GM21529 (cell line): ENCODE measurements around the gene GGT7.
"Not testable (repeated sequence)": the region's sequence is repeated elsewhere in the genome, so short reads cannot be mapped to it uniquely, and the experiment has no call there.

ENCODE experiments used
- ATAC-seq: cut with Tn5 transposase; IDR thresholded peaks from one replicate; pipeline ENCODE4 v1.9.1; 2021; ENCODE audit not compliant: unreplicated experiment

Gene GGT7

DNA sequence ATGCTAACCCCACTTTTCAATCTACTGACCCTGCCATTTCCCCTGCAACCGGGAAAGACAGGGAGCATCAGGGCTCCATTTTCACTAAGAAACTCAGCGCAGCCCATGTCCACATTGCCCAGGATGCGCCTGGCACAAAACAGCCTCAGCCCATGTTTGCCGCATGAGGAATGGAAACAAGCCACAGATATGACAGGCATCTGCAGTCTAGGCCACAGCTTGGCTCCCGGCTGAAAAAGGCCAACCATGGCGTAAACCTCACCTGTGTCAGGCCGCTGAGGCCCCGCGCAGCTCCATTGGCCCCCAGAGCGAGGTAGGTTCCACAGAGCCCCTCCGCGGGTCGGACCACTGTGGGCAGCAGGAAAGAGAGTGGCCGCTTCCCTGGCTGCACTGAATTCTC is 21.7 kb downstream of the GGT7 start:
- ATAC-seq, result no peak

DNA sequence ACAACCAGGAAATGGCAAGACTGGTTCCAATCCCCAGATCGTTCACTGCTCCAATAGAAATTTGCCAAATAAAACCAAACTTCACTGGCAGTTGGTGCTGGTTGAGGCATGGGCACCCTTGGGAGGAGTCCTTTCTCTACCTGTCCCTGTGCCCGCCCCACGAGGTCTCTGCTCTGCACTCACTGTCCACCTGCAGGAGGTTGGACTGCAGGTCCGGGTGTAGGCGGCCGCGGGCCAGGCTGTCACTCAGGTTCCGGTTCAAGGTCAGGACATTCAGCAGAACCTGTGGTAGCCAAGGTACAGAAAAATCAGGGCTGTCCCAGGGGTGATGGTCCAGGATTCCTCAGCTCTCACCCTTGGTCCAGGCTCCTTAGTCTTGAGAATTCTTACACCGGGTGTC is 22.9 kb downstream of the GGT7 start:
- no peak for ATAC-seq

DNA sequence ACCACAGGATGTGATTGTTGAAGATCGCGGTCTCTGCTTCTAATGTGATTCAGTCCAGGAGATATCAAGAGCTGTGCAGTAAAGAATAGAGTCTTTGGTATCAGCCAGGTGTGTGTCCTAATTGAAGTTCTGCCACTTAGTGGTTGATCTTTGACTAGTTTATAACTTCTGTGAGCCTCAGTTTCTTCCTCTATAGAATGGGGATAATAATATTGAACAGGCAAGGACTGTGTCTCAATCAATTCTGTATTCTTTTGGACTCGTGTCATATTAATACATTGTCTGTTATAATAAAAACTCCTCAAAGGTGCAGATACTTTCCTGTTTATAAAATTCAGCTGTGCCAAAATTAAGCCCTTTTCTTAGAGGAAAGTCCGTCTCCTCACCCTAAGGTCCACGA is 24.1 kb downstream of the GGT7 start:
- ATAC-seq, result no peak

DNA sequence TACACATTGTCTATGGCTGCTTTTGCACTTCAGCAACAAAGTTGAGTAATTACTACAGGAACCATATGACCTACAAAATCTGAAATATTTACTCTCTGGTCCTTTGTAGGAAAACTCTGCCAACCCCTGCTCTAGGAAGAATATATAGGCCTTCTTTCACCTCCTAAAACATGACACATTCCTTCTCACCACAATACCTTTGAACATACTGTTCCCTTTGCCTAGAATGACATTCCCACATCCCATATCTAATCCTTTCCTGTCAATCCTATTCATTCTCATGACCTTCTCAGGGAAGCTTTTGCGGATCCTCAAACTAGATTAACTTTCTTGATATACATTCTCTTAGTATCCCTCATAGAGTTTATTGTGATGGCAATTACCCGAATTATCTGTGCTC is 29.2 kb downstream of the GGT7 start:
- ATAC-seq, result no peak

DNA sequence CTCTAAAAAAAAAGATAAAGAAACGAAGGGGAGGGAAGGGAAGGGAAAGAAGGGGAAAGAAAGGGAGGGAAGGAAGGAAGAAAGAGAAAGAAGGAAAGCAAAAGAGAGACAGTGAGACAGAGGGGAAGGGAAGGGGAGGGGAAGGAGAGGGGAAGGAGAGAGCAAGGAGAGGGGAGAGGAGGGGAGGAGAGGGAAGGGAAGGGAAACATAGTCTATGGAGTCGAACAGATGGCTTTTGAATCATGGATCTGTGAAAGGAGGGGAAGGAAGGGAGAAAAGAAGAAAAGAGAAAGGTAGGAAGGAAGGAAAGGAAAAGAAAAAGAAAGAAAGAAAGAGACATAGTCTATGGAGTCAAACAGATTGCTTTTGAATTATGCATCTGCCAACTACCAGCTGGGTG is 30.5 kb downstream of the GGT7 start:
- no peak for ATAC-seq

DNA sequence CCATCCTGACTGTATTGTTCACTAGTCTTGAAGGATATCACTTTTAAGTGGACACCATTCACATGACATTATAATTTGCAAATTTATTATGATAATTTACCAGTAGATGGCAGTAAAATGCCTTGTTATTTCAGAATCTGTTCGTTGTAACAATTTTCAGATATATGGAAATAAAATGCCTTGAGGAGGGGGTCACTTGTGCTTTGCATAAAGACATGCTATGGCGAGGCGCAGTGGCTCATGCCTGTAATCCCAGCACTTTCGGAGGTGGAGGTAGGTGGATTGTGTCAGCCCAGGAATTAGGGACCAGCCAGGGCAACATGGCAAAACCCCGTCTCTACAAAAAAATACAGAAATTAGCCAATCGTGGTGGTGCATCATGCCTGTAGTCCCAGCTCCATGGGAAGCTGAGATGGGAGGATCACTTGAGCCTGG is 38.2 kb downstream of the GGT7 start:
- no peak for ATAC-seq

DNA sequence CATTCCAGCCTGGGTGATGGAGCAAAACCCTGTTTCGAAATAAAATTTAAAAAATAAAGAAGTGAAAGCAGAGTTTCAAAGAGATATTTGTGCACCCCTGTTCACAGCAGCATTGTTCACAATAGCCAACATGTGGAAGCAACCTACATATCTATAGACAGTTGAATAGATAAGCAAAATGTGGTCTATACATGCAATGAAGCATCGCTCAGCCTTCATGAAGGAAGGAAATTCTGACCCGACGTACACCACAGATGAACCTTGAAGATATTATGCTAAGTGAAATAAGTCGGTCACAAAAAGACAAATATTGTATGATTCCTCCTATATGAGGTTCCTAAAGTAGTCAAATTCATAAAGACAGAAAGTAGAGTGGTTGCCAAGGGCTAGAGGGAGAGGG is 40.7 kb downstream of the GGT7 start:
- ATAC-seq, result no peak

DNA sequence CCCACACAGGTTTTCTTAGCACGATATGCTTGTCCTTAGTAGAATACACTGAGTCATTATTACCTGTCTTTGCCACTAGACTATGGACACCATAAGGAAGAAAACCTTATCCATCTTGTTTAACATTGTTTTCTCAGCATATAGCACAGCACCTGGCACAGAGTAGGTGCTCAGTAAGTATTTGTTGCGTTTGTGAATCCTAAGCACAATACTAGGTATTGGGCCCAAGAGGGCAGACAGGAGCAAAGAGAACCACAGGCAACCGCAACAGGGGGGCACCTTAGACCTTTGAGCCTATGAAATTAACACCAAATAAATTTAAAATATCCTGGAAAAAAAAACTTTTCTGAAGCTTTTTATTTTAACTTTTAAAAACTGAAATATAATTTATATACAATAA is 43.5 kb downstream of the GGT7 start:
- no peak for ATAC-seq

DNA sequence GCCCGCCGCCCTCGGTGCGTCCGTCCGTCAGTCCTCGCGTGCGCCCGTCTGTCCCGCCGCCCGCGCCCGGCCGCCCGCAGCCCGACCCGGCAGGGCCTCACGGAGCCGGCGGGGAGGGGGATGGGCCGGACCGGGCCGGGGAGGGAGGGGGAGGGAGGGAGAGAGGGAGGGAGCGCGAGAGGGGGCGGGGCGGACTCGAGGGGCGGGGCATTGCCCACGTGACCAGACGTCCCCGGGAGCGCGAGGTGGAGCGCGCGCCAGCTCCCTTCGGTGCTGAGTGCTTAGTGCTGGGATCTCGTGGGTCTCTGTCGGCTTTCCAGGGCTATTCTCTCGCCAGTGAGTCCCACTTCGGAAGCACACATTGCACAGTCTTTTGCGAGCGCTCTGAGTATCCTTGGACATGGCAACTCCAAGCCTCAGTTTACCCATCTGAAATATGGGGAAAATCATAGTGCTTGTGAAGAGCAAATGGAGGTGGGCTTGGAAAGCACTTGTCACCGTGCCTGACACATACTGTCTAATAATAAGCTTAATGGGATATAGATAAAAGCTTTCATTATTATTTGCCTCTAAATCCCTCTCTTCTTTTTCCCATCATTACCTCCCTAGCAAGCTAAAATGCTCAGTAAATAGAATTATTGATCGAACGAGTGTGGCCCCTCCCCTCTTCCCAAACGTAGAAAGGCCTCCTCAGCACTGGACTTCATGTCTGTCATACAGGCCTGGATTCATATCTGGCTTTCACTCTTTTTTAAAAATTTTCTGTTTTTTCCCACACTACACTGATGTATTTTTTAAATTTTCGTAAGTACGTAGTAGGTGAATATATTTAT is 46.9 kb downstream of the GGT7 start, which contains the start of gene NCOA6:
TSS of gene NCOA6 (minus strand) at position 122 of the 833 bp plus-strand sequence. CDS start 43,296 bp downstream, outside the sequence.
- peak; percentile 56 for ATAC-seq

DNA sequence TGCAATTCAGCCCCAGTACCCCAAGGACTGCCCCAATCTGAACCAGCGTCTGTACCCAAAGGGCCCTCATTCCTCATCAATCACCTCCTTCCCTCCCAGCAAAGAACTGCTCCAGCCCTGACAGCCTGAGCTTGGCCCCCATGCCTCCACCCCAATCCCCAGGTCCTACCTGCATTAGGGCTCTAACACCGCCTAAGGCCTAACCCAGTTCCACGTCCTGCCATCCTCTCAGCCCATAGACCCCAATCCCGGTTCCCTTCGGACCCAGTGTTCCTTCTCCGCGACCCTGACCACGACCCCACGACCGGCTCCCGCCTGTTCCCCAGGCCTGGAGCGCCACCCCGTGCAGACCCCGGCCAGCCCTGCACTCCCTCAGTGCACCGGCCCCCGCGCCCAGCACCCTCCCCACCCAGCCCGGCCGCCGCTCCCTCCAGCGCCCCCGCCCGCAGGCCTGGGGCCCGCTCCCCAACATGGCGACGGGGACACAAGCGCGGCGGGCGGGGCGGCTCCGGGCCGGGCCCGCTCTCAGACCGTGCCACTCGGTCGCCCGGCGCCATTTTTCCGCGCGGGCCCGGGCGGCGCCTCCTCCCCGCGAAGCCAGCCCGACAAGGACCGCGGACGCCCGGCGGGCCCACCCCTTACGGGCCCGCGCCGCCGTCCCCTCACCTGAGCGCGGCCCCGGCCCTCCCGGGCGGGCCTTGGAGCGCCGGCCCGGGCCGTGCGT is 47.7 kb downstream of the GGT7 start:
- peak; percentile 73 for ATAC-seq

DNA sequence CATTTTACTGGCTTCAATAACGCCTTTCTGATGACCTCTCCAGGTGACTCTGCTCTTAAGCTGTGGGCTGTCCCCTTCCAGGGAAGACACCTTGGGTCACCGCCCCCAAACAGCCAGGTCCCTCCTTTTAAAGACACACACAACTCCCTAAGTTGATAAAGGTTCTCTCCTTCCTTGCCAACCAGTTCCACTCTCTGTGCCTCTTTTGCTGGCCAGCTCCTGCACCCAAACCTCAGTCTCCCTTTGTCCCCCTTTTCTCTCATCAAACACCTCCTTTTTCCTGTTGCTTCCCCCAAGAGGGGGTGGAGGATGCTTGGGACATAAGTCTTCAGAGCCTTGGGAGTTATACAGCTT is 48.2 kb downstream of the GGT7 start:
- ATAC-seq, result peak; percentile 66

DNA sequence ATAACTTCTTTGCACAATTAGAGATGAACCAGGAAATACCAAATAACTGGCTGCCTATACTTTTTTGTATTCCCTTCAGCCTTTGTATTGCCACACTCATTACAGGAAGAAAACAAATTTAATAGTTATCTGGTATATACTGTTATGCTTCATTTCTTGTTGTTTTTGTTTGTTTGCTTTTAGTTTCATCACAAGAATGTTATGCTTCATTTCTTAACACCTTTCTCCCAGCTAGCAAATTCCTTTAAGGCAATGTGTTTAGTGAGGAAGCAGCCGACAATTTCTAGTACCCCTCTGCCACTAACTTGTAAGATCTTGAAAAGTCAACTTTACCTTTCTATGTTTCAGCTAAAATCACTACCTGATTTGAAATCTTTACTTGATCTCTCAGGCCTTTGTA is 48.6 kb downstream of the GGT7 start:
- no peak for ATAC-seq

DNA sequence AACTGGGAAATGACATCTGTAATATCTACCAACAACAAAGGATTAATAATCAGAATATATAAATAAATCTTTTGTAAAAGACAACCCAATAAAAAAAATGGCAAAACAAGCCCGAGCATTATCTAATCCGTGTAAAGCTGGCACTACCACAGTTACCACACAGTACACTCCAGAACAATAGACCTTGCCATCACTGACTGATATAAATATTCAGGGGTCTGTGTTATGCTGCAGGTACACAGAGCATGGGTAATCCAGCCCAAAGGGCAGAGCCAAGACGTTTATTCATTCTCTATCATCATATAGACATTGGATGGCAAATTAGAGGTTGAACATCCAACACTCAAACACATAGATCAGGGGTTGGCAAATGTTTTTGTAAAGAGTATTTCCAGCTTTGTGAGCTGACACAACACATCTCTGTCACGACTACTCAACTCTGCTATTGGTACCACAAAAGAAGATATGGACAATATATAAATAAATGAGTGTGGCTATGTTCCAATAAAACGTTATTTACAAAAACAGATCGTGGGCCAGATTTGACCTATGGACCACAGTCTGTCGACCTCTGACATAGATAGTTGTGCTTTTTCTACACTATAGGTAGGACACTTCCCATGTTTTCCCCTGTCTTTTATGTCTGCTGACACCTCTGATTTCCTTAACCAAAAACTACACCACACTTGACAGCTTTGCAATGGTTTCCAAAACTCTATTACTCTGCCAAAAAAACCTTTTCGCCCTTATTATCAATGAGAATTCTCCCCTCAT is 51.7 kb downstream of the GGT7 start:
- ATAC-seq, result no peak

DNA sequence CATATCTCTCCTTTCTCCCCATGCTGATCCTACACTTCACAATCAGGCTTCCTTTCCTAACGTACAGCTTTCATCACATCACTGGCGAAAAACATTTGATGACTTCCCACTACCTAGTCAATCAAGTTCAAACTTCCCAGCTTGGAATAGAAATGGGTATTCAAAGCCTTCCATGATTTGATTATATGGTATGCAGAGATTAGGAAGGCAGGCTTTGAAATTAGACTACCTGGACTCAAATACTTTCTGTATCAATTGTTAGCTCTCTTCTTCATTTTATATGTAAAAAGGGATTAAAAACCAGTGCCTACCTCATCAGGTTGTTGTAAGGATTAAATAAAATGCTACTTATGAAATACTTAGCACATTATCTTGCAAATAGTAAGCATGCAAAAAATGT is 54.9 kb downstream of the GGT7 start:
- no peak for ATAC-seq

DNA sequence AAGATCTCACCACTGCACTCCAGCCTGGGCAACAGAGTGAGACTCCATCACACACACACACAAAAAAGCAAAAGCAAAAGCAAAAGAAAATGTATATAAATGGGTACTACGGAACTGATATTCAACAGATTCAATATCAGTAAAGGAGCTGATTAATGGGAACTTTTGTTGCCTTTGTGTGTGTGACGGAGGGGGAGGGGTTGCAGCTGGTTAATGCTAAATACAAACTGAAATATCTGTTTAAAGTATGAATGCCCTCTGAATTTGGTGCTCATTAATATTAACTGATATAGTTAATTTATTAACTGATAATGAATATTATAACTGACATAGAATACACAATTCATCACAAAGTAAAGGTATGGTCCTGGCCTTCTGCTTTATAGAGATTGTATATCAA is 55.6 kb downstream of the GGT7 start:
- no peak for ATAC-seq

DNA sequence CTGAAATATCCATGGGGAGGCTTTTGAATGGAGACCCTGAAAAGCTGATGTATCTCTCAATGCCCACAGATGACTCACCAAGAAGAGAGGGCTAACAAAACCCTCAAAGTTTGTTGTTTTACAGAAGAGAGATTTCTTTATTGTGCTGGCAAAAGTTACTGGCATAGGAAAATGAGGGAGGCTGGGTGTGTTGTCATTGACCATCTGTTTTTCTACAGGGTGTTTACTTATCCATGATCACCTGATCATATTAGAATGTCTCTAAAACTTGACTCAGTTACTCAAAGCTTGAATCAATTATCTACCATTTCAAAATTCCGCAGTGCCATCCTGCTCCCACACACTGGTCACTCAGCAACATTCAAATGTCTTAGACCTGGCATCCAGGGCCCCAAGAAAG is 57.0 kb downstream of the GGT7 start:
- no peak for ATAC-seq

DNA sequence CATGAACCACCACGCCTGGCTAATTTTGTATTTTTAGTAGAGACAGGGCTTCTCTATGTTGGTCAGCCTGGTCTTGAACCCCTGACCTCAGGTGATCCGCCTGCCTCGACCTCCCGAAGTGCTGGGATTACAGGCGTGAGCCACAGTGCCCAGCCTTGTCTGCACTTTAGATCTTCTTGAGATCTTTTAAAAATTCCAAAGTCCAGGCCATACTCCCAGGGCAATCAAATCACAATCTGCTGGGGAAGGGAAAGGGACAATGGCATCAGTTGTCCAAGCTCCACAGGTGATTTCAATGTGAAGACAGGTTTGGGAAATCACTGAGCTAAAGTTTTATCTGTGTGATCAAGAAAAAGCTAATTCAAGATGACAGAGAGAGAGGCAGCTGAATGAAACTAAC is 64.1 kb downstream of the GGT7 start:
- ATAC-seq, result no peak

DNA sequence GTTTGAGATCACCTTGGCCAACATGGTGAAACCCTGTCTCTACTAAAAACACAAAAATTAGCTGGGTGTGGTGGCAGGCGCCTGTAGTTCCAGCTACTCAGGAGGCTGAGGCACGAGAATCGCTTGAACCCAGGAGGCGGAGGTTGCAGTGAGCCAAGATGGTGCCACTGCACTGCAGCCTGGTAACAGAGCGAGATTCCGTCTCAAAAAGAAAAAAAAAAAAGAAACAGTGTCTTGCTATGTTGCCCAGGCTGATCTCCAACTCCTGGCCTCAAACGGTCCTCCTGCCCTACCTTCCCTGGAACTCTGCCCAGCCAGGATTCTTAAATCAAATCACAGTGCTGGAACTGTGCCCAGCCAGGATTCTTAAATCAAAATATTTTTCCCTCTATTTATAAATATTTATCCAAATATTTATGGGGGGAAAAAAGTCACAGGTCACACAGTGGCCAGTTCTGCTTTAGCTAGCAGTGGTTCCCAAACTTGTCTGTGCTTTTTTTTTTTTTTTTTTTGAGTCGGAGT is 64.7 kb downstream of the GGT7 start:
- ATAC-seq, result not testable (repeated sequence)

DNA sequence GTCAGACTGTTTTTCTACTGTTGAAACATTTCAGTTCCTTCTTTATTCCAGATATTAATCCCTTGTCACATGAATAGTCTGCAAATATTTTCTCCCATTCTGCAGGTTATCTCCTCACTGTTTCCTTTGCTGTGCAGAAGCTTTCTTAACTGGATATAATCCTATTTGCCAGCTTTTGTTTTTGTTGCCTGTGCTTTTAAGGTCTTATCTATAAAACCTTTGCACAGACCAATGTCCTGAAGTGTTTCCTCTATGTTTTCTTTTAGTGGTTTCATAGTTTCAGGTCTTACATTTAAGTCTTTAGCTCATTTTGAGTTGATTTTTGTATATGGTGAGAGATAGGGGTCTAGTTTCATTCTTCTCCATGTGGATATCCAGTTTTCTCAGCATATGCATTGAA is 66.4 kb downstream of the GGT7 start:
- no peak for ATAC-seq

DNA sequence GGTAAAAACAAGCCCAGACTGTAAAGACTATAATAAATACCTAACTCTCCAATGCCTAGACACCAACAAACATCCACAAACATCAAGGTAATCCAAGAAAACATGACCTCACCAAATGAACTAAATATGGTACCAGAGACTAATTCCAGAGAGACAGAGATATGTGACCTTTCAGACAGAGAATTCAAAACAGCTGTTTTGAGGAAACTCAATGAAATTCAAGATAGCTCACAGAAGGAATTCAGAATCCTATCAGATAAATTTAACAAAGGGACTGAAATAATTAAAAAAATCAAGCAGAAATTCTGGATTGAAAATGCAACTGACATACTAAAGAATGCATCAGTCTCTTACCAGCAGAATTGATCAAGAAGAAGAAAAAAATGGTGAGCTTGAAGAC is 73.8 kb downstream of the GGT7 start:
- ATAC-seq, result no peak

DNA sequence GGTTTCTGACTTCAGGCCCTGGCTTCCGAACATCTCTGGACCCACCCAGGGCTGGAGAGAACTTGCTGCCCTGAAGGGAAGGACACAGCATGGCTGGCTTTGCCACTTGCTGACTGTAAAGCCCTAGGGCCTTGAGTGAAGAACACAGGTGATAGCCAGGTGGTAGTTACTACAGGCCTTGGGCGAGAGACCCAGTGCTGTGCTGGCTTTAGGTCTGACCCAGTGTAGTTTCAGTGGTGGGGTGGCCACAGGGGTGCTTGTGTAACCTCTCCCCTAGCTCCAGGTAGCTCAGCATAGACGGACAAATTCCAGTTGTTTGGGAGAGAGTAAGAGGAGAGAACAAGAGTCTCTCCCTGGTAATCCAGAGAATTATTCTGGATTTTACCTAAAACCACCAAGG is 74.3 kb downstream of the GGT7 start:
- ATAC-seq, result no peak
